ENCODE results near the gene KRTAP5-1.

KRTAP5-1 gene

GRCh38 chr11:1560002-1560648 lies 25.0 kb downstream of the KRTAP5-1 start:
- H3K36me3 Mint-ChIP-seq (ENCODE audit: insufficient read depth), result peaks cover 55% of the 10 kb centered on the region
- DNase-seq (ENCODE audit: low spot score in 2 of 2) (no peak), ATAC-seq (replicated peaks; ENCODE audit: extremely low read depth, poor library complexity, severe bottlenecking) (no peak)
- peak overlapping the region; percentile 23 for H3K4me3 Mint-ChIP-seq
- no peaks in the 10 kb centered on the region for H3K9me3 Mint-ChIP-seq
- H3K27me3 Mint-ChIP-seq, result no peaks in the 10 kb centered on the region
- no peaks in the 10 kb centered on the region for H3K4me1 Mint-ChIP-seq
- no peak overlapping the region for H3K27ac Mint-ChIP-seq (ENCODE audit: low read depth)

DNA sequence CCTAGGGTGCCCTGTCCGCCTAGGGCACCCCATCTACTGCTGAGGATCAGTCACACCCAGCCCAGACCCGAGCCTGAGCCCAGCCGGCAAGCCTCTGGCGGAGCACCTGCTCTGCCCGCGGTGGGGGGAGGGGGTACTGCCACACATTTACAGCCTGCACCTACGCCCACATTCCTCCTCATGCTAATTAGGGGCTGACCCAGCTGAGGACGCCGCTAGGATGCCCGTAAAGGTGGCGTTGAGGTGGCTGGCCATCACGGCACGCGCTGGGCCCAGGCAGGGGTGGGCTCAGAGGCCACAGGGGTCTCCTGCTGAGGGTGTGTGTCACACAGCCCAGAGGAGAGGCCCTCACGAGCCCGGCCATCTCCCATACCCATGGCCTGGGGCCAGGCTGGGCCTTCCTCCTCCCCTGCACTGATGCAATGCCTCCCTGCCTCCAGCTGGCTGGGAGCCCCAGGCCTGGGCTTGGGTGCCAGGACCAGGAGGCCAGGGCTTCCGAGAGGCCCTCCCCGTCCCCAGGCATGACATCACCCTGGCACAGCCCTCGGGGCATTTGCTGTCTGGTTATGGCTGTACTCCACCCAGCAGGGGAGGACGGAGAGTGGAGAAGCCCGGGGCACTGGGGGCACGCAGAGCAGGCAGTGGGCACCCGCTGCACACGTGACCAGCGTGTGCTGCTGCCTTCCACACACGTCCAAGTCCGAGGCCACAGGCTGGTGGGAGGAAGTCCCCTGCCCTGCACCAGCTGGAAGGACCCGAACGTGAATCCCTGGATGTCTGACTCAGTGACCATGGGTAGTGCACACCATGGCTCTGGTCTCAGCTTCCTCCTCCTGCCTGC lies 25.8 kb downstream of the KRTAP5-1 start:
- Mint-ChIP-seq H3K4me3 (peak overlapping the region; percentile 16), H3K36me3 (ENCODE audit: insufficient read depth) (peaks cover 51% of the 10 kb centered on the region), H3K27me3 (no peaks in the 10 kb centered on the region), H3K27ac (ENCODE audit: low read depth) (peak overlapping the region; percentile 62), H3K9me3 (no peaks in the 10 kb centered on the region), H3K4me1 (no peaks in the 10 kb centered on the region)
- ATAC-seq (replicated peaks; ENCODE audit: extremely low read depth, poor library complexity, severe bottlenecking) (no peak), DNase-seq (ENCODE audit: low spot score in 2 of 2) (no peak)

- Mint-ChIP-seq H3K9me3 (no peaks in the 10 kb centered on the region), H3K4me3 (peak overlapping the region; percentile 16), H3K4me1 (no peaks in the 10 kb centered on the region), H3K27ac (ENCODE audit: low read depth) (peak overlapping the region; percentile 62), H3K36me3 (ENCODE audit: insufficient read depth) (peaks cover 46% of the 10 kb centered on the region), H3K27me3 (no peaks in the 10 kb centered on the region)
- DNase-seq (ENCODE audit: low spot score in 2 of 2), result no peak
- ATAC-seq (replicated peaks; ENCODE audit: extremely low read depth, poor library complexity, severe bottlenecking), result no peak
Observed at GRCh38 chr11:1558775-1559110, 26.3 kb downstream of the KRTAP5-1 start.

GRCh38 chr11:1557904-1558774 lies 26.9 kb downstream of the KRTAP5-1 start:
- ATAC-seq (replicated peaks; ENCODE audit: extremely low read depth, poor library complexity, severe bottlenecking) (no peak), DNase-seq (ENCODE audit: low spot score in 2 of 2) (no peak)
- H3K27me3 Mint-ChIP-seq, result no peaks in the 10 kb centered on the region
- no peaks in the 10 kb centered on the region for H3K4me1 Mint-ChIP-seq
- H3K4me3 Mint-ChIP-seq, result peak overlapping the region; percentile 52
- peaks cover 42% of the 10 kb centered on the region for H3K36me3 Mint-ChIP-seq (ENCODE audit: insufficient read depth)
- H3K9me3 Mint-ChIP-seq, result no peaks in the 10 kb centered on the region
- H3K27ac Mint-ChIP-seq (ENCODE audit: low read depth), result peak overlapping the region; percentile 62

DNA sequence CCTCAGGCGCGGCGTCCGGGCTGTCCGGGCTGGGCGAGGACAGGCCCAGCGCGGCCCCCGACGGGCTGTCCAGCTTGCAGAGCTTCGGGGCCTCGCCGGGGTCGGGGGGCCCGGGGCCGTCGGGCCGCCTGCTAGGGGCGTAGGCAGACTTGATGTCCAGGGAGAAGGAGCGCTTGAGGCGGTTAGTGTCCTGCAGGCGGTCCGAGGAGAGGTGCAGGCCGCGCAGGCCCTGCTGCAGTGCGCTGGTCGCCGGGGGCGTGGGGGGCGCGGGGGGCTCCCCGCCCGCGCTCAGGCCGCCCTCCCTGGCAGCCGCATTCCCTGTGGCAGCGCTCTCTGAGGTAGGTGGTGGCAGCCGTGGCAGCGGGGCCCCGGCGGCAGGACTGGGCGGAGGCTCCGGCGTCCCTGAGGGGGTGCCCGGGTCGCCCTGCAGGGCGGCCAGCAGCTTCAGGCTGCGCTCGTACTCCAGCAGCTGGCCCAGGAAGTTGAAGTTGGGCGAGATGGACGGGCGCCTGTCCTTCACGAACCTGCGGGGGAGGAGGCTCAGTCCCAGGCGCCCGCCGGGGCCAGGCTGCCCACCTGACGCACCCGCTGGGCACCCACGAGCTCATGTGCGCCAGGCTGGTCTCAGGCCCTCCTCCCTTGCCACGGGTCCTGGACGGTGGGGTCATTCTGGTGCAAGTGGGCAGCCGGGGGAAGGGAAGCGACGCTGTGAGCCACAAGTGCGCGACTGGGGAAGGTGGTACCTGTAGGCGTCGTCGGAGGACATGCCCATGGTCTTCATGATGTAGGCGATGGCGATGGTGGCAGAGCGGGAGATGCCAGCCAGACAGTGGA lies 27.8 kb downstream of the KRTAP5-1 start:
- Mint-ChIP-seq H3K27me3 (no peaks in the 10 kb centered on the region), H3K9me3 (no peaks in the 10 kb centered on the region), H3K4me3 (peak overlapping the region; percentile 52), H3K4me1 (no peaks in the 10 kb centered on the region), H3K27ac (ENCODE audit: low read depth) (peak overlapping the region; percentile 49), H3K36me3 (ENCODE audit: insufficient read depth) (peaks cover 38% of the 10 kb centered on the region)
- ATAC-seq (replicated peaks; ENCODE audit: extremely low read depth, poor library complexity, severe bottlenecking) (no peak), DNase-seq (ENCODE audit: low spot score in 2 of 2) (no peak)

- ATAC-seq (replicated peaks; ENCODE audit: extremely low read depth, poor library complexity, severe bottlenecking) (no peak), DNase-seq (ENCODE audit: low spot score in 2 of 2) (no peak)
- Mint-ChIP-seq H3K36me3 (ENCODE audit: insufficient read depth) (peaks cover 32% of the 10 kb centered on the region), H3K27me3 (no peaks in the 10 kb centered on the region), H3K9me3 (no peaks in the 10 kb centered on the region), H3K4me1 (no peaks in the 10 kb centered on the region), H3K4me3 (no peak overlapping the region), H3K27ac (ENCODE audit: low read depth) (no peak overlapping the region)
Observed at GRCh38 chr11:1556278-1556902, 28.7 kb downstream of the KRTAP5-1 start.

GRCh38 chr11:1555713-1556153 lies 29.4 kb downstream of the KRTAP5-1 start:
- H3K4me1 Mint-ChIP-seq, result no peaks in the 10 kb centered on the region
- no peak for ATAC-seq (replicated peaks; ENCODE audit: extremely low read depth, poor library complexity, severe bottlenecking)
- H3K36me3 Mint-ChIP-seq (ENCODE audit: insufficient read depth), result peaks cover 31% of the 10 kb centered on the region
- DNase-seq (ENCODE audit: low spot score in 2 of 2), result no peak
- no peak overlapping the region for H3K27ac Mint-ChIP-seq (ENCODE audit: low read depth)
- no peaks in the 10 kb centered on the region for H3K27me3 Mint-ChIP-seq
- no peak overlapping the region for H3K4me3 Mint-ChIP-seq
- H3K9me3 Mint-ChIP-seq, result no peaks in the 10 kb centered on the region

DNA sequence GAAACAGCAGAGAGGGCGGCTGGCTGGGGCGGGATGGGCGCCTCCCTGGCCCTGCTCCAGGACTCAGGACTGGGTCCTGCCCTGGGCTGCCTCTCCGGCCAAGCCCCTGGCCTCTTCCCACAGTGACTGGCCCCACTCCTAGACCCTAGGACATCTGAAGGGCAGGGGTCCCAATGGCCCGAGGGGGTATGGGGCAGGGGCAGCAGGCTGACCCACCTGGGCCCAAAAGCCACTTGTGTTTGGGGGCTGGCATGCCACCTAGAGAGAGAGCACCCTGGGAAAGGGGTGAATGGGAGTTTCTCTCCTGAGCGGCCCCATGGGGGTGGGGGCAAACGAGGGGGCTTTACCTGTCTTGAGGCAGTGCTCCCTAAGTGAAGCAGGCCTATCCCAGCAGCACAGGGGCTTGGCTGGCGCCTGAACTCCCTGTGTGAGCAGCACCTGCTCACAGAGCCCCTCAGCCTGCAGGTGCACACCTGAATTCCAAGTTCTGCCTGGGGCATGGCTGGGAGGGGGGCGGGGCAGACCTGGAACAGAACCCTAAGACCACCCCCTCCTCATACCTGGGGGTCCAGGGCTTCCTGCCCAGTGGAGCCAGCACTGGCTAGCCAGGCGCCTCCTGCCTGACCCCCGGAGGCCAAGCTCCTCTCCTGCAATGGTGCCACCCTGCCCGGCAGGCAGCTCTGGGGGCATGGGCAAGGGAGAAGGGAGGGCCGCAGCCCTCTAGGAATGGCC lies 29.9 kb downstream of the KRTAP5-1 start:
- no peak overlapping the region for H3K27ac Mint-ChIP-seq (ENCODE audit: low read depth)
- H3K27me3 Mint-ChIP-seq, result no peaks in the 10 kb centered on the region
- ATAC-seq (replicated peaks; ENCODE audit: extremely low read depth, poor library complexity, severe bottlenecking) (no peak), DNase-seq (ENCODE audit: low spot score in 2 of 2) (no peak)
- H3K4me1 Mint-ChIP-seq, result no peaks in the 10 kb centered on the region
- peaks cover 27% of the 10 kb centered on the region for H3K36me3 Mint-ChIP-seq (ENCODE audit: insufficient read depth)
- no peaks in the 10 kb centered on the region for H3K9me3 Mint-ChIP-seq
- H3K4me3 Mint-ChIP-seq, result no peak overlapping the region

DNA sequence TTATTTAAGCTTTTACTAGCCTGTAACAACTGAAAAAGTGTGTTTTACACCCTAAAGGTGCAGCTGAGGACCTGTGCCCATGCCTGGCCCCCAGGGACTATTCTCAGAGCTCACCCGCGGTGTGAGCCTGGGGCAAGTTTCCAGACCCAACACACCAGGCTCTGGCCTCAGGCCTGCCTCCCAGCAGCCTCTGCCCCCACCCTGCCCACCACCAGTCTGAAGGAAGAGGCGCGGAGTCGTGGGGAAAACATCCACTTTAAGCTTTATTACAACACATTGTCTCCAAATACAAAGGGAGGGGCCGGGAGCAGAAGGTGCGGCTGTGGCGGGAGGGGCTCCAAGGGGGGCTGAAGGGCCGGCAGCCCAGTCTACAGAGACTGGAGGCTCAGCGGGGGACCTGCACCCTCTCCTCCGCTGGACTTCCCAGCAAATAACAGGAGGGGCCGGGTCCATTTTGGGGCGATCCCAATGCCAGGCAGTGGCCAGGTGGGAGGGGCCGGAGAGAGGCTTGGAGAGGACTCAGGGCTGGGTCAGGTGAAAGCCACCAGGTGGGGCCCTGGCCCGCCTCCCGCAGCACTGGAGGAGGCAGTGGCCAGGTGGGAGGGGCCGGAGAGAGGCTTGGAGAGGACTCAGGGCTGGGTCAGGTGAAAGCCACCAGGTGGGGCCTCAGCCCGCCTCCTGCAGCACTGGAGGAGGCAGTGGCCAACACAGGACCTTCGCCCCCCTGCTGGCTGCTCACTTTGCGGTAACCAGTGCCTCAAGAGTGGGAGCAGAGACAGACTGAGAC lies 31.1 kb downstream of the KRTAP5-1 start:
- ATAC-seq (replicated peaks; ENCODE audit: extremely low read depth, poor library complexity, severe bottlenecking) (no peak), DNase-seq (ENCODE audit: low spot score in 2 of 2) (no peak)
- peaks cover 23% of the 10 kb centered on the region for H3K36me3 Mint-ChIP-seq (ENCODE audit: insufficient read depth)

DNA sequence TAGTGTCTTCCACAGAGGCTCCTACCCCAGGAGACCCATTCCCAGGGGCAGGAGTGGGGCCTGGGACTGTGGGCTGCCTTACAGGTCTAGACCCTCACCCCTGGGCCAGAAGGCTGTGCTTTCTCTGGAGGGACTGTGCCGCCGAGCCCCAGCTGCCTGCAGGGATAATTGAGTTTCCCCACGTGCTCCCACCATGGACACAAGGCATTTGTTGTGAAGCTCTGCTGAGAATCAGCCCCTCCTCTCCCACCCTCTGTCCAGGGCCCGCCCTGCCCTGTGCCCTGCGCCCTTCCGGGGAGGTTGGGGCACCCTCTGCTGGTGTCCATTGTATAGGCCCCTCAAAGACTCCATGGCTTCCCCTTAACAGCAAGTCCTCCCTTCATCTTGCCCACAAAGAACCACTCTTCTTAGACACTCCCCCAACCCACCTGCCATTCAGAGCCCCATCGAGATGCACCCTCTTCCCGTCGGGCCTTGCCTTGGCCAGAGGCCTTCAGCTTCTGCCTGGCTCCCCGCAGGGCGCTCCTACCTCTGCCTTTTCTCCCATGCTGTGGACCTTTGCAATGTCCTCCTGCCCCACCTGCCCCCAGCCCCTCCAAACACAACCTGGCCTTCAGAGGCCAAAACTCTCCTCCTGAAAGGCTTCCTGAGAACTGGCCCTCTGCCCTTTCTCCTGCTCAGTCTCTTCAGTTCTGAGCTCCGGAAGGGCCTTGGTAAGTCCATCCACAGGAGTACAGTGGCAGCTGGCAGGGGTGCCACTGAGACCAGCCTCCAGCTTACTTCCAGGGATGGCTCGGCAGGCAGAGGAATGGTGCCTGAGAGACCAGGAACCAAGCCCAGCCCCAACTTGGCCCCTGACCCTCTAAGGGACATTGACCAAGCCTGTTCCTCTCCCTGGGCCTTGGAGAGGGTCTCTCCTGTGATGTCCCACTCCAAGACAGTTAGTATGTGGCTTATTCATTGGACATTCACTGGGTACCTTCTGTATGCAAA lies 35.4 kb downstream of the KRTAP5-1 start:
- H3K4me3 Mint-ChIP-seq, result no peak overlapping the region
- no peaks in the 10 kb centered on the region for H3K9me3 Mint-ChIP-seq
- DNase-seq (ENCODE audit: low spot score in 2 of 2) (no peak), ATAC-seq (replicated peaks; ENCODE audit: extremely low read depth, poor library complexity, severe bottlenecking) (no peak)
- H3K4me1 Mint-ChIP-seq, result no peaks in the 10 kb centered on the region
- peak overlapping the region; percentile 41 for H3K27ac Mint-ChIP-seq (ENCODE audit: low read depth)
- H3K27me3 Mint-ChIP-seq, result peaks cover 32% of the 10 kb centered on the region
- H3K36me3 Mint-ChIP-seq (ENCODE audit: insufficient read depth), result peaks cover 3% of the 10 kb centered on the region

More for the DNA sequence above, 31.1 kb downstream of the KRTAP5-1 start:
- H3K9me3 Mint-ChIP-seq, result no peaks in the 10 kb centered on the region
- peaks cover 10% of the 10 kb centered on the region for H3K27me3 Mint-ChIP-seq
- H3K4me1 Mint-ChIP-seq, result no peaks in the 10 kb centered on the region
- H3K27ac Mint-ChIP-seq (ENCODE audit: low read depth), result no peak overlapping the region
- H3K4me3 Mint-ChIP-seq, result no peak overlapping the region

Measured in central memory CD8-positive, alpha-beta T cell (primary cell).